BJ (cell line): ENCODE data around the gene ITGB1. TPM values are rescaled to one million over a fixed set of nuclear protein-coding genes. Genes with fewer than 3 reads are reported as not detected.

Experiments used
- CTCF ChIA-PET: fragments of 350-600 bp; formaldehyde crosslinking; extraction: SDS; loops from one replicate; lab custom pipeline; 2021; ENCODE audit warnings: antibody characterized with exemption, inconsistent platforms; lab: Yijun Ruan, JAX
- POLR2A ChIA-PET: fragments of 300-600 bp; sonication (Branson Sonifier 250); formaldehyde crosslinking; extraction: SDS; loops from one replicate; lab custom pipeline; 2021; ENCODE audit warnings: antibody characterized with exemption; lab: Charles Lee
- DNase-seq: peaks from one replicate; pipeline ENCODE4 v3.0.0-alpha.2; 2011; ENCODE audit warnings: low read depth
- H3K27me3 ChIP-seq: 2 replicates; pipeline ENCODE4 v1.6.0; 2011; ENCODE audit warnings: low read length; ENCODE audit not compliant: control insufficient read depth, insufficient read depth
- H3K36me3 ChIP-seq: 2 replicates; pipeline ENCODE4 v1.5.1; 2011; ENCODE audit warnings: low read length; ENCODE audit not compliant: control insufficient read depth, insufficient read depth
- H3K4me3 ChIP-seq: 2 replicates; pipeline ENCODE4 v1.5.1; 2011; ENCODE audit warnings: low read depth, mild to moderate bottlenecking, control low read depth, low read length
- CTCF ChIP-seq: IDR thresholded peaks from 2 replicates; pipeline ENCODE4 v1.5.1; 2011; ENCODE audit warnings: low read depth, mild to moderate bottlenecking, control low read depth, inconsistent platforms, low read length, moderate library complexity; ENCODE audit not compliant: insufficient read depth
- polyA plus RNA-seq: library from polyadenylated mRNA; depleted of rRNA; stranded (reverse); fragments of >200 nt; gene quantifications from 2 replicates; pipeline ENCODE4 v1.2.3, GENCODE V29; 2011

The ITGB1 gene
- polyA plus RNA-seq, 1 experiment, result 824 TPM

GRCh38 chr10:32938554-32939061, 19.4 kb downstream of the ITGB1 start:
- H3K4me3 ChIP-seq, result no peak overlapping the region
- no peak for TF ChIP-seq CTCF
- peaks cover 5% of the 10 kb centered on the region for H3K36me3 ChIP-seq
- no peaks in the 10 kb centered on the region for H3K27me3 ChIP-seq
- POLR2A ChIA-PET, result interaction anchor here (0.5 kb wide), 1 partner anchor 13 kb away, joined by 3 read pairs; no protein-coding TSS in a partner anchor
- CTCF ChIA-PET, result interaction anchor here (1.1 to 2.0 kb wide), 5 partner anchors 9 to 71 kb away, joined by 3 to 6 read pairs (median 3); no protein-coding TSS in a partner anchor
- no peak for DNase-seq

- ChIA-PET CTCF (interaction anchor here (1.1 to 2.0 kb wide), 4 partner anchors 9 to 71 kb away, joined by 3 to 6 read pairs (median 4); no protein-coding TSS in a partner anchor), POLR2A (interaction anchor here (0.5 kb wide), 1 partner anchor 12 kb away, joined by 3 read pairs; no protein-coding TSS in a partner anchor)
- Histone ChIP-seq H3K4me3 (no peak overlapping the region), H3K27me3 (no peaks in the 10 kb centered on the region), H3K36me3 (peaks cover 5% of the 10 kb centered on the region)
- DNase-seq, result no peak
- TF ChIP-seq CTCF, result no peak
These were observed 20.1 kb downstream of the ITGB1 start for GRCh38 chr10:32937911-32938424.

- Histone ChIP-seq H3K4me3 (no peak overlapping the region), H3K27me3 (no peaks in the 10 kb centered on the region), H3K36me3 (peaks cover 7% of the 10 kb centered on the region)
- DNase-seq, result no peak
- CTCF ChIA-PET, result interaction anchor here (0.7 kb wide), 1 partner anchor 168 kb away, joined by 4 read pairs; no protein-coding TSS in a partner anchor
- POLR2A ChIA-PET, result no interaction called here
- TF ChIP-seq CTCF, result no peak
These were observed 25.8 kb downstream of the ITGB1 start for GRCh38 chr10:32932225-32932729.

- POLR2A ChIA-PET, result no interaction called here
- CTCF ChIA-PET, result interaction anchor here (0.7 kb wide), 1 partner anchor 169 kb away, joined by 4 read pairs; no protein-coding TSS in a partner anchor
- no peaks in the 10 kb centered on the region for H3K27me3 ChIP-seq
- no peak for TF ChIP-seq CTCF
- no peak overlapping the region for H3K4me3 ChIP-seq
- H3K36me3 ChIP-seq, result peaks cover 8% of the 10 kb centered on the region
- no peak for DNase-seq
These were observed 26.4 kb downstream of the ITGB1 start for GRCh38 chr10:32931593-32931992.

- Histone ChIP-seq H3K36me3 (peaks cover 14% of the 10 kb centered on the region), H3K4me3 (no peak overlapping the region), H3K27me3 (no peaks in the 10 kb centered on the region)
- ChIA-PET CTCF (interaction anchor here (1.0 kb wide), 1 partner anchor 8 kb away, joined by 3 read pairs; no protein-coding TSS in a partner anchor), POLR2A (no interaction called here)
- no peak for DNase-seq
- TF ChIP-seq CTCF, result no peak
These were observed 28.0 kb downstream of the ITGB1 start for GRCh38 chr10:32930036-32930435.
